ENCODE results near the gene TMEM37. TPM values are rescaled to one million over a fixed set of nuclear protein-coding genes. Genes with fewer than 3 reads are reported as not detected.
A peak's percentile ranks its signal among the peaks of the same experiment; 100 is the strongest.

The TMEM37 gene
- total and polyA plus RNA-seq, 2 experiments from 2014 or later = 52.6 to 123 TPM

- DNase-seq (ENCODE audit: low spot score) = no peak
- H3K4me2 ChIP-seq = no peak overlapping the region
- TF ChIP-seq EZH2 (IDR thresholded peaks at IDR 0.05; ENCODE audit: borderline replicate concordance) (no peak), CTCF (IDR thresholded peaks at IDR 0.05; ENCODE audit: poor library complexity) (no peak), EZH2phosphoT487 (IDR thresholded peaks at IDR 0.05; ENCODE audit: low read depth, severe bottlenecking, unreplicated experiment) (no peak)
- H2AFZ ChIP-seq = no peak overlapping the region
- WGBS (ENCODE audit: low lambda C conversion rate, missing lambda C conversion rate) = 90% methylated on average over 5 of the region's 5 CpGs
- H3K27ac ChIP-seq = no peak overlapping the region
- H3K9me2 ChIP-seq (replicated peaks; ENCODE audit: insufficient read depth) = no peaks in the 10 kb centered on the region
- no peaks in the 10 kb centered on the region for H3K79me2 ChIP-seq
- H3K4me3 ChIP-seq = no peak overlapping the region
- H3K4me1 ChIP-seq (ENCODE audit: insufficient read depth) = peaks cover 3% of the 10 kb centered on the region
- H3K36me3 ChIP-seq (replicated peaks; ENCODE audit: insufficient read depth, low read depth) = no peaks in the 10 kb centered on the region
- H3K27me3 ChIP-seq = no peaks in the 10 kb centered on the region
- no peaks in the 10 kb centered on the region for H4K20me1 ChIP-seq (ENCODE audit: insufficient read depth, poor library complexity, severe bottlenecking)
- no peaks in the 10 kb centered on the region for H3K9me3 ChIP-seq (ENCODE audit: low read depth)
Measured at GRCh38 chr2:119480184-119480583, 48.5 kb downstream of the TMEM37 start.

- H3K4me3 ChIP-seq = no peak overlapping the region
- H3K79me2 ChIP-seq = no peaks in the 10 kb centered on the region
- WGBS (ENCODE audit: low lambda C conversion rate, missing lambda C conversion rate) = 75% methylated on average over 11 of the region's 11 CpGs
- no peak overlapping the region for H3K27ac ChIP-seq
- TF ChIP-seq EZH2phosphoT487 (IDR thresholded peaks at IDR 0.05; ENCODE audit: low read depth, severe bottlenecking, unreplicated experiment) (no peak), EZH2 (IDR thresholded peaks at IDR 0.05; ENCODE audit: borderline replicate concordance) (no peak), CTCF (IDR thresholded peaks at IDR 0.05; ENCODE audit: poor library complexity) (no peak)
- no peak overlapping the region for H2AFZ ChIP-seq
- H3K27me3 ChIP-seq = no peaks in the 10 kb centered on the region
- no peaks in the 10 kb centered on the region for H4K20me1 ChIP-seq (ENCODE audit: insufficient read depth, poor library complexity, severe bottlenecking)
- peaks cover 5% of the 10 kb centered on the region for H3K4me1 ChIP-seq (ENCODE audit: insufficient read depth)
- DNase-seq (ENCODE audit: low spot score) = peak; percentile 11
- H3K4me2 ChIP-seq = no peak overlapping the region
- no peaks in the 10 kb centered on the region for H3K9me3 ChIP-seq (ENCODE audit: low read depth)
- no peaks in the 10 kb centered on the region for H3K9me2 ChIP-seq (replicated peaks; ENCODE audit: insufficient read depth)
- no peaks in the 10 kb centered on the region for H3K36me3 ChIP-seq (replicated peaks; ENCODE audit: insufficient read depth, low read depth)
Measured at GRCh38 chr2:119480718-119481142, 49.1 kb downstream of the TMEM37 start.

GRCh38 chr2:119481501-119482455, 50.1 kb downstream of the TMEM37 start:
- no peak overlapping the region for H3K4me3 ChIP-seq
- no peaks in the 10 kb centered on the region for H3K36me3 ChIP-seq (replicated peaks; ENCODE audit: insufficient read depth, low read depth)
- H3K9me2 ChIP-seq (replicated peaks; ENCODE audit: insufficient read depth) = no peaks in the 10 kb centered on the region
- peaks cover 10% of the 10 kb centered on the region for H3K4me1 ChIP-seq (ENCODE audit: insufficient read depth)
- no peak overlapping the region for H2AFZ ChIP-seq
- no peaks in the 10 kb centered on the region for H4K20me1 ChIP-seq (ENCODE audit: insufficient read depth, poor library complexity, severe bottlenecking)
- H3K9me3 ChIP-seq (ENCODE audit: low read depth) = no peaks in the 10 kb centered on the region
- TF ChIP-seq CTCF (IDR thresholded peaks at IDR 0.05; ENCODE audit: poor library complexity) (no peak), EZH2phosphoT487 (IDR thresholded peaks at IDR 0.05; ENCODE audit: low read depth, severe bottlenecking, unreplicated experiment) (no peak), EZH2 (IDR thresholded peaks at IDR 0.05; ENCODE audit: borderline replicate concordance) (no peak)
- 83% methylated on average over 16 of the region's 16 CpGs for WGBS (ENCODE audit: low lambda C conversion rate, missing lambda C conversion rate)
- no peak overlapping the region for H3K4me2 ChIP-seq
- no peaks in the 10 kb centered on the region for H3K27me3 ChIP-seq
- H3K27ac ChIP-seq = no peak overlapping the region
- peak; percentile 3 for DNase-seq (ENCODE audit: low spot score)
- no peaks in the 10 kb centered on the region for H3K79me2 ChIP-seq
